ES-I3 (cell line): ENCODE measurements around the gene PDP2.

Experiments
- H3K36me3 ChIP-seq: 2 replicates; pipeline ENCODE4 v1.6.1; 2013; ENCODE audit warnings: mild to moderate bottlenecking, low read length, control low read depth, moderate library complexity; ENCODE audit not compliant: insufficient read depth
- H3K4me1 ChIP-seq: 2 replicates; pipeline ENCODE4 v1.6.1; 2013; ENCODE audit warnings: mild to moderate bottlenecking, control low read depth, low read length; ENCODE audit not compliant: insufficient read depth
- H3K9ac ChIP-seq: 2 replicates; pipeline ENCODE4 v1.6.1; 2013; ENCODE audit warnings: low read depth, mild to moderate bottlenecking, low read length, moderate library complexity
- H3K9me3 ChIP-seq: 2 replicates; pipeline ENCODE4 v1.6.1; 2013; ENCODE audit warnings: mild to moderate bottlenecking, low read length, moderate library complexity; ENCODE audit not compliant: control insufficient read depth, insufficient read depth

The PDP2 gene

GRCh38 chr16:66920924-66921680 lies 40.8 kb downstream of the PDP2 start:
- Histone ChIP-seq H3K36me3 (no peaks in the 10 kb centered on the region), H3K9me3 (no peaks in the 10 kb centered on the region), H3K4me1 (peaks cover 4% of the 10 kb centered on the region; the same call in 1 of the 2 replicates), H3K9ac (no peak overlapping the region)

GRCh38 chr16:66921729-66922450 lies 41.6 kb downstream of the PDP2 start:
- H3K9me3 ChIP-seq, result no peaks in the 10 kb centered on the region
- H3K9ac ChIP-seq, result no peak overlapping the region
- H3K36me3 ChIP-seq, result no peaks in the 10 kb centered on the region
- H3K4me1 ChIP-seq, result peaks cover 4% of the 10 kb centered on the region; the same call in 1 of the 2 replicates

- Histone ChIP-seq H3K36me3 (no peaks in the 10 kb centered on the region), H3K9ac (no peak overlapping the region), H3K4me1 (peaks cover 13% of the 10 kb centered on the region; the same call in 1 of the 2 replicates), H3K9me3 (no peaks in the 10 kb centered on the region)
Measured at GRCh38 chr16:66923247-66923731, 43.0 kb downstream of the PDP2 start.

DNA sequence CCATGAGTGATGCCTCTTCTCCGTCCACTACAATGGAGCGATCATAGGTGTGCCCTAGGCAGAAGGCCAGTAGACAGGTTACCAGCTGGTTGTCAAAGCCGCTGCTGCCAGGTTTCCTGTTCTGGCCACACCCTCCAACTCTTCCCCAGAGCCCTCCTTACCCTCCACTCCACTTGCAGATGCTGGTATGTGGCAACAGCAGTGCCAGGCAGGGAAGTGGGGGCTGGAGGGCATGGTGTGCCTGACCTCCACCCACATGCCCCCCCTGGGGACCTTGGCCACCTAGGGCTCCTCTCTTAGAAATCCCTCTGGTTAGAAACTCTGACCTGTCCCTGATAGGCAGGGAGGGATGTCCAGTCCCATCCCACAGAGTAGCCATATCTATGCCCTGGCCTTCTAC lies 43.6 kb downstream of the PDP2 start:
- H3K9me3 ChIP-seq, result no peaks in the 10 kb centered on the region
- no peak overlapping the region for H3K9ac ChIP-seq
- no peaks in the 10 kb centered on the region for H3K36me3 ChIP-seq
- H3K4me1 ChIP-seq, result peaks cover 13% of the 10 kb centered on the region; the same call in 1 of the 2 replicates

DNA sequence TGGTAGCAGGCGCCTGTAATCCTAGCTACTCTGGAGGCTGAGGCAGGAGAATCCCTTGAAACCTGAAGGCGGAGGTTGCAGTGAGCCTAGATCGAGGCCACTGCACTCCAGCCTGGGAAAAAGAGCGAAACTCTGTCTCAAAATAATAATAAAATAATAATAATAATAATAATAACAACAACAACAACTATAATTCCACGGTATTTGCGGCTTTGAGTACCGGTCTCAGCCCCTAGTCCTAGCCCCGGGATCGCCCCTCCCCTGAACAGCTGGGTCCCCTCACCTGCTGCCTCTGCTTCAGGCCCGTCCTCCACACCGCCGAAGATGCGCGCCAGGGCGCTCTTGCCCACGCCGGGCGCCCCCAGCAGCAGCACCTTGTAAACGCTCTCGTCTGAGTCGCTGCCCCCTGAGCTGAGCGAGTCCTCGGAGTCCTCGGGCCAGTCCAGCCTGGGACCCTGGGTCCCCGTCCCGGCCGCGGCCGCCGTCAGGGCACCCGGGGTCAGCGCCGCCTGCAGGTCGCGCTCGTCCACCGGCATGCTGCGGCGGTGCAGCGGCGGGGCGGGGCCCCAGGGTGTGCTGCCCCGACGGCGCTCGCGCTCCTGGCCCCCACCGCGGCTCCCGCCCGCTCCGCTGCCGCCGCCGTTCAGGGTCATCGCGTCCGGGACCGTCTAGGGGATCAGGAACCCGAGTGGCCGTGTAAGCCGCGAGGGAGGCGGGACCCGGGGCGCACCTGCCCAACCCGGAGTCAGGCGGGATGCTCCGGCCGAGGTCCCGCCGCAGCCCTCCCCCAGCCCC lies 44.4 kb downstream of the PDP2 start:
- H3K9ac ChIP-seq, result peak overlapping the region; percentile 60; the same call in 1 of the 2 replicates
- no peaks in the 10 kb centered on the region for H3K9me3 ChIP-seq
- peaks cover 13% of the 10 kb centered on the region; the same call in 1 of the 2 replicates for H3K4me1 ChIP-seq
- H3K36me3 ChIP-seq, result no peaks in the 10 kb centered on the region

GRCh38 chr16:66925322-66925840 lies 45.1 kb downstream of the PDP2 start, which contains the start of gene RRAD:
RRAD (minus strand) TSS chr16:66925535; CDS start chr16:66925179, 356 bp downstream.
- Histone ChIP-seq H3K9ac (peak within 1 kb of the TSS; percentile 60; the same call in 1 of the 2 replicates), H3K9me3 (no peaks in the 10 kb centered on the region), H3K36me3 (no peaks in the 10 kb centered on the region), H3K4me1 (peaks cover 13% of the 10 kb centered on the region; the same call in 1 of the 2 replicates)

DNA sequence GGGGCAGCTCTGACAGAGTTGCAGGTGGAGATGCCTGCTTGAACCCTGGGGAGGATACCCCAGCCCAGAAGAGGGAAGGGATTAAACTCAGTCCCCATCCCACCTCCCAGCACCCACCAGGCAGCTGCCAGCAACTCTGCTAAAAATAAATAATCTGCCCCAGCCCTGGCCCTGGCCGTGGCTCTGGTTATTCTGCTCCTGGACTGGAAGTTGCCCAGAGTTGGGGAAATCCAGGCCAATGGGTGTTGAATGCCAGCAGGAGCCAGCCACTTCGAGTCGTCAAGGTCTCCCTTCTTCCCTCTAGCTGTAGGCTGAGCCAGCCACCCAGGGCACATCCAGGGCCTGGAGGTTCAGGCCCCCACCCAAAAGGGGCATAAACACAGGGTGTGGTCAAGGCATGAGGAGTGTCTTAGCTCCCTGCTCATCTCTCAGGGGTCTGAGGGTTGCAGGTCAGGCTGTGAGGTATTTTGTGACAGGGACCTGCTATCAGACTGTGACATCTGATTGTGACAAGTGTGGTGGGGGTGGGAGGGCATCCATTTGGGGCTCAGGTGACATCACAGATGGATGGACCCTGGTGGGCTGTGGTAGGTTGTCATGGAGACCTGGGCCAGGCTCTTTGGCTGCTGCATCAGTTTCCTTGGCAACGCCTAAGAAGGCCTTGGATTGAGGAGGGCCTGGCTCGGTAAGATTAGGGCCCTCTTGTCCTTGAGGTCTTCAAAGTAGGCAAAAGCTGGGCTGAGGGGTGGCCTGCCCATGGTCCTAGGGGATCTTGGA lies 46.0 kb downstream of the PDP2 start:
- no peaks in the 10 kb centered on the region for H3K9me3 ChIP-seq
- H3K4me1 ChIP-seq, result peaks cover 11% of the 10 kb centered on the region; the same call in 1 of the 2 replicates
- H3K36me3 ChIP-seq, result no peaks in the 10 kb centered on the region
- no peak overlapping the region for H3K9ac ChIP-seq

DNA sequence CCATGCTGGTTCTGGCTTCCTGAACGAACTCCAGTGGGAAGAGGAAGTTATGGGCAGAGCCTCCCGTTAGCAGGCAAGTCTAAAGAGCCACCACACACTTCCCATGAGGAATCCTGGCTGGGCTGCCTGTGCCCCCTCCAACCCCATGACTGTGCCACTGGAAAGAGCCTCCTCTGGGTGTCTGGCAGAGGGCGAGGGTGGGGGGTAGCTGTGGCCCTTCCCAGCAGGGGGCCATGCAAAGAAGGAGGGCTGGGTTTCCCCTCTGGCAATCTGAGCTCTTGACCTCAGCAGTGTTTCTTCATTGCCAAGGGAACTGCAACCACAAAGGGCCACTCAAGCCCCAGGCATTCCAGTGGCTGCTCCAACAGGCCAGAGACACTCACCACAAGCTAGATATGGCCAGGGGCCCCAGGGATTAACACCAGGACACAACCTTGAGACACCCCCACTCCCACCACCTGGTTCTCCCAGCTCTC lies 46.7 kb downstream of the PDP2 start:
- H3K4me1 ChIP-seq, result peaks cover 10% of the 10 kb centered on the region; the same call in 1 of the 2 replicates
- no peaks in the 10 kb centered on the region for H3K36me3 ChIP-seq
- H3K9ac ChIP-seq, result no peak overlapping the region
- no peaks in the 10 kb centered on the region for H3K9me3 ChIP-seq

GRCh38 chr16:66927918-66928649 lies 47.8 kb downstream of the PDP2 start:
- peaks cover 10% of the 10 kb centered on the region; the same call in 1 of the 2 replicates for H3K4me1 ChIP-seq
- no peak overlapping the region for H3K9ac ChIP-seq
- no peaks in the 10 kb centered on the region for H3K9me3 ChIP-seq
- H3K36me3 ChIP-seq, result no peaks in the 10 kb centered on the region

GRCh38 chr16:66928702-66929388 lies 48.5 kb downstream of the PDP2 start:
- Histone ChIP-seq H3K4me1 (peaks cover 15% of the 10 kb centered on the region; the same call in 1 of the 2 replicates), H3K9ac (no peak overlapping the region), H3K36me3 (no peaks in the 10 kb centered on the region), H3K9me3 (no peaks in the 10 kb centered on the region)

DNA sequence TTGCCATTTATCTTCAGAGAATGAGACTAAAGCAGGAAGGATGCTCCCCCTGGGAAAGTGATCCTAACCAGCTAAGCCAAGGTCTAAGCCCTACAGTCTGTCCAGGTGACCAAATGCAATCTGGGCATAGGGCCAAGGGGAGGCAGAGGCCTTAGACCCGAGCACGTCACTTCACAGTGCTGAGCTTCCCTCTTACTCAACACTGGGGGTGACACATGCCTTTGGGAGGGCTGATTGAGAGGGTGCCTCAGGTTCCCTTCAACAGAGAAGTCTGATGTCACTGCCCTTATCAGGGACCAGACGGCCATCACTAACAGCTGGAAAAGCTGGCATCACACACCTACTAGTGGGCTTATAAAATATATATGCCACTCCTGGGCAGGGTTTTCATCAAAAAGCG lies 49.9 kb downstream of the PDP2 start:
- Histone ChIP-seq H3K4me1 (peaks cover 15% of the 10 kb centered on the region; the same call in 1 of the 2 replicates), H3K36me3 (no peaks in the 10 kb centered on the region), H3K9ac (no peak overlapping the region), H3K9me3 (no peaks in the 10 kb centered on the region)

DNA sequence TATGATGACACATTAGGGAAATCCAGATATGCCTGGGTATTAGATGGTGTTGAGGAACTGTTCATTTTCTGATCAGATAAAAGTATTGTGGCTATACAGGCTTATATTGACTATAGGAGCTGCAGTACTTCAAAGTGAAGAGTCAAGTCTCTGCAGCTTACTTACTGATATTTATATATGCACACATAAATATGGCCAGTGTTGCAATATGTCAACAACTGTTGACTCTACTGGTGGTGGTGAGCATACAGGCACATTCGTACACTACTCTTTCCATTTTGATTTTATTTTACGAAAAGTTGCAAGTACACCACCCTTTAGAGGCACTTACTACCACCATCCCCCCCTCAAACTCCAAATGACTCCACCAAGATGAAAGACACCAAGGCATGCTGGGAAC lies 51.4 kb downstream of the PDP2 start:
- no peak overlapping the region for H3K9ac ChIP-seq
- no peaks in the 10 kb centered on the region for H3K9me3 ChIP-seq
- H3K36me3 ChIP-seq, result no peaks in the 10 kb centered on the region
- peaks cover 15% of the 10 kb centered on the region; the same call in 1 of the 2 replicates for H3K4me1 ChIP-seq
